LNCaP clone FGC (cell line): Measurements from ENCODE around the gene HBP1.
"Not testable (repeated sequence)": the region's sequence is repeated elsewhere in the genome, so short reads cannot be mapped to it uniquely, and the experiment has no call there.

Source experiments
- DNase-seq: peaks from one replicate; pipeline ENCODE4 v3.0.0-alpha.2; 2011; ENCODE audit warnings: low read depth
- H3K4me3 ChIP-seq: 2 replicates; pipeline ENCODE4 v1.5.1; 2011; ENCODE audit warnings: mild to moderate bottlenecking, low read depth, low read length, control low read depth
- CTCF ChIP-seq: IDR thresholded peaks from 2 replicates; pipeline ENCODE4 v1.5.1; 2012; ENCODE audit warnings: mild to moderate bottlenecking; ENCODE audit not compliant: control insufficient read depth, insufficient read depth; ENCODE audit errors: extremely low read depth

Gene HBP1

DNA sequence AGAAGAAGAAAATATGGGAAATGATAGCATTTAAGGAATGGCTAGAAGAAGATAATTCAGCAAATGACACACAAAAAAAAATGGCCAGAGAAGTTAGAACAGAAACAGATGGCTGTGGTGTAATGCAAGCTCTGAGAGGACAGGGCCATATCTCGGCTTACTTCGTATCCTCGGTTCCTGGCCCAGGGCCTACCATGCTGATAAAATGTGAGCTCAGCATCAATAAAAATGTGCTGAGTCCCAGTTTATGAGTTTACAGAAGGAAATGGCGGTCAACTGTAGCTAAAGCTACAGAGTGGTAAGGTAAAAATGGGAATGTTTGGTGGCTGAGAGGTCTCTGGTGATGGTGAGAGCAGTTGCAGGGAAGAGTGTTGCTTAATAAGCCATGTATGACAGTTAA lies 40.8 kb downstream of the HBP1 start:
- no peak for TF ChIP-seq CTCF
- no peak overlapping the region for H3K4me3 ChIP-seq
- DNase-seq = no peak

- no peak for TF ChIP-seq CTCF
- no peak overlapping the region for H3K4me3 ChIP-seq
- DNase-seq = no peak
These were observed 41.6 kb downstream of the HBP1 start for GRCh38 chr7:107210400-107210799.

DNA sequence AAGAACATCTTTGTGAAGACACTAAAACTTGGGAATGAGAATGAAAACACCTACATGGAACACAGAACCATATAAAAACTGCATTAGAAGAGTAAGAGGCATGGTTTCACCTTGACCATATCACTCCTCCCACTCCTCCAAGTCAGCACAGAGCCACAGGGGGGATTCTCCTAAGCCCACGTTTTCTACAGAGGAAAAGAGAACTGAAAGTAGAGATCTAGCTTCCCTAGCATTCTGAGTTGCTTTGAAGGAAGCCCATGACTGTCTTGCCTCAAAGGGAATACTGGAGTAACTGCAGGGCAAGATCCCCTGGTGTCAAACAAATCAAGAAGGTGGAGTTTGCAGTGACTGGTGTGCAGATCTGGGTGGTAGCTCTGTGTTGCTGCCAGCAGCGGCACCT lies 43.9 kb downstream of the HBP1 start:
- TF ChIP-seq CTCF = no peak
- no peak overlapping the region for H3K4me3 ChIP-seq
- no peak for DNase-seq

DNA sequence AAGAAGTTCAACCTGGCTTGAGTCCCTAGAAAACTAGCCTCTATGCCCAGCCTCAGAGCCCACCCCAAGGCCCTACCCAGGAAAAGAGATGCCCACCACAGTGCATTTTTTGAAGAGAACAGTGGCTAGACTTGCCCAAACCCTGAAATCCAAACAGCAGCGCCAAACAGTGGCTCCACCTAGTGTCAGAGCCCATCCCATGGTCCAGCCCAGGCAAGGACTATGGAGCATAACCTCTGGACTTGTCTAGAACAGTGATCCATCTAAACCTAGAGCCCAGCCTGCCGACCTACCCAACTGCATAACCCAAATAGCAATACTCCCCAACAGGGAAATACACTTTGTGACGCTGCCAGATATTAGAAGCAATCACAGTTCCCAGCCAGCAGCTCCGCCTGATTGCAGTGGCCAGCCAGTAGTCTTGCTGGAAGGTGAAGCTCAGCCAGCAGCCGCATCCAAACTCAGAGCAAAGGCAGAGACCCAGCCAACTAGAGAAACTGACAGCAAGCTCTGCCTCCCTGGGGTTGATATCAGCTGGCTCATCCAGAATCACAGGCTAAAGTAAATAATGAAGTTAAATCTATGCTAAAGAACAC lies 44.5 kb downstream of the HBP1 start:
- TF ChIP-seq CTCF = no peak
- no peak for DNase-seq
- H3K4me3 ChIP-seq = no peak overlapping the region

GRCh38 chr7:107213945-107214344 lies 45.1 kb downstream of the HBP1 start:
- DNase-seq = no peak
- H3K4me3 ChIP-seq = no peak overlapping the region
- TF ChIP-seq CTCF = no peak

DNA sequence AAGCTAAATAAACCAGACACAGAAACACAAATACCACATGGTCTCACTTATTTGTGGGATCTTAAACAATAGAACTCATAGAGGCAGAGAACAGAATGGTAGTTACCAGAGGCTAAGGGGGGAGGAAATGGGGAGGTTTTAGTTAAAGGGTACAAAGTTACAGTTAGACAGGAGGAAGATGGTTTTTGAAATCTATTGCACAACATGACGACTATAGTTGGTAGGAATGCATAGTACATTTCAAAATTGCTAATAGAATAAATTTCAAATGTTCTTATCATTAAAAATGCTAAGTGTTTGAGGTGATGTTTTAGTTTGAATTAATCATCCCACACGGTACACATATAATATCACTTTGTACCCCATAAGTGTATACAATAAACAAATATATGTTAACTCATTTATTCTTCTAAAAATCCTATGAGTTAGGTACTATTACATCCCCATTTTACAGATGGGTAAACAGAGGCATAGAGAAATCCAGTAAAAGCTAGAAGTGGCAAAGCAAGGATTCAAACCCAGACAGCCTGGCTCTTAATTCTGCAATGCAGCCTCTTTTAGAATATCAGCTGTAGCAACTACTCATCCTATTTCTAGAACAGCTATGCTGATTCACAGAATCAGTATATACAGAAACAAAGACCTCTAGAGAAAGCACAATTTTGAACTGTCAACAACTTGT lies 50.9 kb downstream of the HBP1 start:
- TF ChIP-seq CTCF = no peak
- no peak for DNase-seq
- no peak overlapping the region for H3K4me3 ChIP-seq

GRCh38 chr7:107220356-107220755 lies 51.6 kb downstream of the HBP1 start:
- TF ChIP-seq CTCF = no peak
- H3K4me3 ChIP-seq = no peak overlapping the region
- DNase-seq = no peak

DNA sequence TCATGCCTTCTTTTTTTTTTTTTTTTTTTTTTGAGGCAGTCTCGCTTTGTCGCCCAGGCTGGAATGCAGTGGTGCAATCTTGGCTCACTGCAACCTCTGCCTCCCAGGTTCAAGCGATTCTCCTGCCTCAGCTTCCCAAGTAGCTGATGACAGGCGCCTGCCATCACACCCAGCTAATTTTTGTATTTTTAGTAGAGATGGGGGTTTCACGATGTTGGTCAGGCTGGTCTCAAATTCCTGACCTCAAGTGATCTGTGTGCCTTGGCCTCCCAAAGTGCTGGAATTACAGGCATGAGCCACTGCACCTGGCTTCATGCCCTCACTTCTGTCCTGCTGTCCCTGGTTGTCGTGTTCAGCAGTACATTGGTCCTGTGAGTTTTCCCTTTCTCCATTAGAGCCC lies 52.0 kb downstream of the HBP1 start:
- not testable (repeated sequence) for DNase-seq, H3K4me3 ChIP-seq
